G401.6 (cell line): ENCODE measurements around the gene GEN1.

Experiments
- FAIRE-seq: peaks from 2 replicates; lab custom pipeline; 2012; peaks lifted over from hg19 to GRCh38; lab: Jason Lieb, UNC

GEN1 gene

GRCh38 chr2:17795309-17795708 lies 41.4 kb downstream of the GEN1 start:
- no peak for FAIRE-seq

- FAIRE-seq, result no peak
Measured at GRCh38 chr2:17798338-17798737, 44.4 kb downstream of the GEN1 start.

DNA sequence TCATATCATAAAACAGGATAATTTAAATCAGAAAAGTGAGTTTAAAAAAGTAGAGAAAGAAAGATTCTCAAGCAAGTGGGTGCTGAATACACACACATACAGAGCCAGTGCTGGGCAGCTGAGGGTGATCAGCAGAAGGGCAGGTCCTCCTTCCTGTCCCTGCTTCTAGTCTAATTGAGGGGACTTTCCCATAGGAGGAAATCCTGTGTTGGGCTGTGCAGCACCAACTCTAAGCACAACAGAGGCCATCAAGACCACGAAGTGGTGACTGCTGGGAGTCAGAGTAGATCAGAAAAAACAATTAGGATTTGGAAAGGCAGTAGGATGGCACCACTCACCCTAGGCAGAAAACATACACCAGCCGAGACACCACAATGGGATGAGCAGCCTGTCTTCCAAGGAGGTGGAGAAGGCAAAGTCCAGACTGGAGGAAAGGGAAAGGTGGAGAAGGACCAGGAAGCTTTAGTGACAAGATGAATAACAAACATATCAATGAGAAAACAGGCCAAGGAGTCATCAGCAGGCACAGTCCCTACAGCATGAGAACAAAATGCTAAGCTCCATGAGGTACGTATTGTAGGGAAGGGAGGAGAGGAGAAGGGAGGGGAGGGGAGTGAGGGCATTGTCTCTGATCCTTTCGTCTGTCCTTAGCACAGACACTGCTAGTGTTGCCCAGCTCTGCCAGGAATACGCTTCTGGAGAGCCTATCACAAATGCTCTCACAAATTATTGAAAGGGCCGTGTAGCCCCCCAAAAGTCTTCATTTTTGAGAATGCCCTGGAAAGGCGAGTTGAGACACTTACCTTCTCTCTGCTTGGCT lies 45.6 kb downstream of the GEN1 start:
- no peak for FAIRE-seq

- FAIRE-seq, result no peak
Measured at GRCh38 chr2:17800219-17800618, 46.3 kb downstream of the GEN1 start.

DNA sequence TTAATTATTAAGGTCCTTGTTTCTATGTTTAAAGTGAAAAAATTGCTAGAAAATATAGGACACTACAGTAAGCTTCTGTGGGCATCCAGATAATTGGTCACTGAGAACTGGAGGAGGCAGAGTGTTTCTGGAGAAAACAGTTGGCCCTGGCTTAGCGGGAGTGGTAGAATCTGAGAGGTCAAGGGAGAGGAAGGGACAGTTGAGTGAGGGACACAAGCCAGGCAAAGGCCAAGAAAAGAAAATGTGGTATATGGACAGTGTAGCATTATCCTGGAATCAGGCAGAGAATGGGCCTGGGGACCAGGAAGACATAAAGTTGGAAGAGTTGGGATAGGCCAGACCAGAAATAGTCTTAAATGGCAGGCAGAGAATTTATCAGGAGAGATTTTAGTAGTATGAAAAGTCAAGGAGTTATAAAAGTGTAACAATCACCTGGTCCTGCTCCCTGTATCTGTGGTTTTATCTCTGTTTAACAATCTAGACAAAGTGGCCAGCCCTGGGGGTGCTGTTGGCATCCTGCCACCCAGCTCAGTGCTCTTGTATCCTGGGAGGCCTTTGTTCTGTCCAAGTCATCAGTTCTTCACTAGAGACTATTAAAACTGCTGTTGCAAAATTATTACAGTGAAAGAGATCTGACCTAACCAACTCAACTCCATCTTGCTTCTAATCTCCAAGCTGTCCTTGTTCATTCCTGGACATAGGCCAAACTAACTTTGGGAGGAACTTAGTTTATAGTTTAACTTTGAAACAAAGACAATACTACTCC lies 46.9 kb downstream of the GEN1 start:
- FAIRE-seq, result no peak

- FAIRE-seq, result no peak
Measured at GRCh38 chr2:17803497-17803896, 49.6 kb downstream of the GEN1 start.

DNA sequence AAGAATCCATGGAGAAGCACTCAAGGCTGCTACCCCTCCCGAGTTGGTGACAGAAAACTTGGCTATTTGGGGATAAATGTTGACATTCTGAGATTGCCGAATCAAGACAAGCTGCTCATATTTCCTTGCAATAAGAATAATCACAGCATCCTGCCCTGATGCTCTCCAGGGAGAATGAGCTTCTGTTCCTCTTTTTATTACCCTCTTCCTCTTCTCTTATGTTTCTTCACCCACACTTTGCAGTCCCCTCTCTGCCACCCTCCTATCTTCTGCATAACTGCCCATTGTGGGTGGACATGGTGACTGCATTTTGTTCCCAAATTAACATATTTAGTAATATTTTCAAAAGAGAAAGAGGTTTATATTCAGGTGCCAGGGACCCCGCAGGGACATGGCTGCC lies 50.4 kb downstream of the GEN1 start:
- FAIRE-seq, result no peak

GRCh38 chr2:17805166-17805565 lies 51.2 kb downstream of the GEN1 start:
- FAIRE-seq, result no peak

GRCh38 chr2:17805717-17806363 lies 51.9 kb downstream of the GEN1 start:
- FAIRE-seq, result no peak

DNA sequence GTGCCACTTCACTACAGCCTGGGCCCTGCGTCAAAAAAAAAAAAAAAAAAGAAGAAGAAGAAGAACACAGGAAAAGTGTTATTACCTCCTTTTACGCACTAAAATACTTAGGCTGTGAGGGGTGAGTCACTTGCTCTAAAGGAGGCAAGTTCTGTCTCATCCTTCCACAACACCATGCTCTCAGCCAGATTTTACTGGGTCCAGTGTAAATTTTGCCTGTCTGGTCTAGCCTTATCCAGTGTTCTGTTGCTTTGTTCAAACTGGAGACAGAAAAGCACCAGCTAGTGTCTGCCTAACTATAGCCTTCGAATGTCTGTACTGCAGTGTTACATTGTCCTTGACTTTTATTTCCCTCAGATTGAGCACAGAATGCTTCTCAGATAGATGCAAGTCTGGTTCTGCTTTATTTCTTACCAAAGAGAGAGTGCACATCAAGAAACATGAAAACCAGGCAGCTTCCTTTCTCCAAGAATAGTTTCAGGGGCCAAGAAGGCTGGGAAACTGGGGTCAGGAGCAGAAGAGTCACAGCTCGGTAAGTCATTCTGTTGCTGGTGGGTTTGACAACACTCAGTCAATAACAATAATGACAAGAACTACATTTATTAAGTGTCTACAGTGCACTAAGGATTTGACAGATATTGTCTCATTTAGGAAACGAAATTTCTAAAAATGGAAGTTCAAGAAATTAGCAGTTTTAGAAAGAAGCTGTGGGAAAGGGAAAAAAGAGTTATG lies 59.2 kb downstream of the GEN1 start:
- no peak for FAIRE-seq

- FAIRE-seq, result no peak
Measured at GRCh38 chr2:17813742-17814473, 60.0 kb downstream of the GEN1 start.

DNA sequence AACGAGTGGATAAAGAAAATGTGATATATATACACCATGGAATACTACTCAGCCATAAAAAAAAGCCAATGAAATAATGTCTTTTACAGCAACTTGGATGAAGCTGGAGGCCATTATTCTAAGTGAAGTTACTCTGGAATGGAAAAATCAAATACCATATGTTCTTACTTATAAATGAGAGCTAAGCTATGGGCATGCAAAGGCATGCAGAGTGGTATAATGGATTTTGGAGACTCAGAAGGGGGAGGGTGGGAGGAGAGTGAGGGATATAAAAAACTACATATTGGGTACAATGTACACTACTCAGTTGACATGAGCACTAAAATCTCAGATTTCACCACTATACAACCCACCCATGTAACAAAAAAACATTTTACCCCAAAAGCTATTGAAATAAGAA lies 60.7 kb downstream of the GEN1 start:
- no peak for FAIRE-seq

DNA sequence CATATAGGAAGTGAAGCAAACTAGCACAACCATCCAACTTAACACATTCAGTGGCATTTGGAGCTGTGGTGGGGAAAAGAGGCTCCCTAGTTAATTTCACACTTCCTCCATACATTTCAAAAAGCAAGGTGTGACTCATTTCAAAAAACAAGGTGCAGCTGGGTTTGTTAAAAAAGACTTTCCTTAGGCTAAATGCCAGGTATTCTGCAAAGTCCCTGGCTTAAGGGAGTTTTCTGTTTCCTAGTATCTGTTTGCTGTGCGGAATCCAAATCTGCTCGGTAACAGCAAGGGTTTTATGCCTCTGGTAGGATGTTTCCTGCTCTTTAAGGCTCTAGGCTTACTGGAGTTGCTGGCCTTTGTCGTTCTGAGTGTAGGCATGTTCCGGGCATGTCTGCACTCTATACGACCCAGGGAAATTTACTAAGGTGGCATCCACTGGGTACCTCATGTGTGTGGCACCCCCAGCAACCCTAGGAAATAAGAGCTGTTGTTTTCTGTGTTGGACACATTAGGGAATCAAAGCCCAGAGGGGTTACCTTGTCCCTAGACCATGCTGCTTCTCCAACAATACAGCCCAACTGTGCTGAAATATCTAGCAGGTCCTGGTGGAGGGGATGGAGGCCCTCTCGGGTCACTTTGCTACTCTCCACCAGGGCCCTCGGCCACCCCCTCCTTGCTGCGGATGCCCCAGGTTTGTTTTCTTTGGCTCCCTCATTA lies 61.7 kb downstream of the GEN1 start:
- no peak for FAIRE-seq

- no peak for FAIRE-seq
Measured at GRCh38 chr2:17816396-17817245, 62.7 kb downstream of the GEN1 start, which contains the start of gene MSGN1. Gene MSGN1 (plus strand): TSS chr2:17816460. CDS start chr2:17816519, 59 bp downstream.

GRCh38 chr2:17818235-17818815 lies 64.4 kb downstream of the GEN1 start:
- FAIRE-seq, result no peak

DNA sequence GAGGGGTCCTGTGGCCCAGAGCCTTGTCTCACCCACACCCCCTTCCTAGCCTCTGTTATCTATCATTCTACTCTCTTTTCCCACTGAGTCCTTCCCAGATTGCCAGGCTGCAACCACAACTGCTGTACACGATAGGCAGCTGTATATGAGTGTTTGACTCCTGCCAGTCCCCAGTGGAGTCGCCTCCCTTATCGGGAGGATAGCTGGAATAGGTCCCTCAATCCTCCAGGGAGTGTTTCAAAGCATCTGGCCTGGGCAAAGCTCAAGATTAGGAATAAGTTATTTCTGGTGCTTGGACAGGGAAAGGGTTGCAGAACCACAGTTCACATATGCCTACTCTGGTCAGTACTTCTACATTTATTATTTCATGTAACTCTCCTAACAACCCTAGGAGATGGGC lies 67.1 kb downstream of the GEN1 start:
- no peak for FAIRE-seq

DNA sequence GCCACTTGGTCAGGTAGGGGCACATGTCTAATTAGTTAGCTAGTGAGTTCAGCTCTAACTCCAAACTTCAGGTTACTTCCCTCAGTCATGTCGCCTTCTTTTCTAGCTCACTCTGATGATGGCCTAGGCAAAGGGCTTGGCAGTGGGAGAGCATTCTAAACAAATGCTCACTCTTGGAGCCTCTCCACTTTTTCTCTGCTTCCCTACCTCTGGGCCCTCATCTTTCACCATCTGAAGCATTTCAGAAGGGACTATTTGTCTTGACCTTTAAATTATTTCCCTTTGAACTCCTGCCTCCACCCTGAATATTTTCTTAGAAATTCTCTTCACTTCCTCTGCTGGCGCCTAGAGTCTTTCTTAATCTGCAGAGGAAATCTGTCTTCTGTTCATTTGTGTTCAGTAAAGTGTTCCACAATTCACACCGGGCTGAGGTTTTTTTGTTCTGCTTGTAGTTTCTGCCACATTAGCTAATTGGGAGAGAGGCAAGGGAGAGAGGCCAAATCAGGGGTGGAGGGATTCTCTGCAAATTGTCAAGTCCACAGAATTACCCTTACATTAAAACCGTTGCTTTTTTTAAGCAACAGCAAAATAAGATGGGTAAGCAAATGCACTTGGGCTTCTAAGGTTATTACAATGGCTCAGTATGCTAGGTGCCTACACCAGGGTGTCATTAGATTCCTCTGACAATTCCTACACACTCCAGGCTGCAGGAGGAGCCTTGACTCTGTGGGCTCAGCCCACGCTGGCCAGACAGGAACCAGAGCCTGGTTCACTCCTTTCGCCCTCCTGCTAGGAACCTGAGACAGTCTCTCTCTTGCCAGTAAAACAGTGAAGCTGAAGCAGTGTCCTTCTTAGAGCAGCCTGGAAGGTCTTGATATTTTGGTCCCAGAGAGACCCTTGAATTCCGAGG lies 67.9 kb downstream of the GEN1 start:
- no peak for FAIRE-seq

DNA sequence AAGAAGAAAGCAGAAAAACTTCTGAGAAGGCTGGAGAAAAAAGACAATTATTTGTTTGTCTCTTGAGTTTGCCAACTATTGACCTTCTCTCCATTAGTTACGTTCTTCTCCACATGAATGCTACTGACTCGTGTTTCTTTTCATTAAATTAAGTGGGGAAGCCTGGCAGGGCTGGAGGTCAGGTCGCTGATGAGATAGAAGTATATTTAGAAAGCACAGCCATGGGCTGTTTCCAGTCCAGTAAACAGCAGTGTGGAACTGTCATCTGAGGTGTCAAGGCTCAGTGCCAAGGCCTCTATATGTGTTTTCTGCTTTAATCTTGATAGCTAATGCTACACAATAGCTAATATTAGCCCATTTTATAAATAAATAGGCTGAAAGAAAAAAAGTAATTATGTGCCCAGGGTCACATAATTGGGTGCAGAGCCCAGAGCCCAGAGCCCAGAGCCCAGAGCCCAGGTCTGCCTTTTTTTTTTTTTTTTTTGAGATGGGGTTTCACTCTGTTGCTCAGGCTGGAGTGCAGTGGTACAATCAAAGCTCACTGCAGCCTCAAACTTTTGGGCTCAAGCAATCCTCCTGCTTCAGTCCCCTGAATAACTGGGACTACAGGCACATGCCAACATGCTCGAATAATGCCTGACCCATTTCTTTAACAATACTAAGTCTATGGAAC lies 68.6 kb downstream of the GEN1 start:
- no peak for FAIRE-seq
